Gastrocnemius medialis (tissue), 4 donors: ENCODE measurements around the gene ZBTB7C.

Experiments used
- POLR2A ChIP-seq, 2 donors: fragments of 450-650 bp; IDR thresholded peaks; one replicate each; pipeline ENCODE4 v1.6.1; 2017; ENCODE audit warnings: antibody characterized with exemption in 2 of 2, mild to moderate bottlenecking in 2 of 2, moderate library complexity in 2 of 2
- TF ChIP-seq, protein P1 (sequence below), 5 experiments: fragments of 450-650 bp in 3 of 5; fragments of 200-600 bp in 2 of 5; sonication (generic) in 2 of 5; IDR thresholded peaks in 4 of 5; conservative IDR thresholded peaks in 1 of 5; 1 replicate in 4 of 5; 2 replicates in 1 of 5; pipeline ENCODE4 v1.5.1; 2016 to 2019; ENCODE audit warnings: antibody characterized with exemption in 5 of 5, mild to moderate bottlenecking in 3 of 5, moderate library complexity in 3 of 5

DNA sequence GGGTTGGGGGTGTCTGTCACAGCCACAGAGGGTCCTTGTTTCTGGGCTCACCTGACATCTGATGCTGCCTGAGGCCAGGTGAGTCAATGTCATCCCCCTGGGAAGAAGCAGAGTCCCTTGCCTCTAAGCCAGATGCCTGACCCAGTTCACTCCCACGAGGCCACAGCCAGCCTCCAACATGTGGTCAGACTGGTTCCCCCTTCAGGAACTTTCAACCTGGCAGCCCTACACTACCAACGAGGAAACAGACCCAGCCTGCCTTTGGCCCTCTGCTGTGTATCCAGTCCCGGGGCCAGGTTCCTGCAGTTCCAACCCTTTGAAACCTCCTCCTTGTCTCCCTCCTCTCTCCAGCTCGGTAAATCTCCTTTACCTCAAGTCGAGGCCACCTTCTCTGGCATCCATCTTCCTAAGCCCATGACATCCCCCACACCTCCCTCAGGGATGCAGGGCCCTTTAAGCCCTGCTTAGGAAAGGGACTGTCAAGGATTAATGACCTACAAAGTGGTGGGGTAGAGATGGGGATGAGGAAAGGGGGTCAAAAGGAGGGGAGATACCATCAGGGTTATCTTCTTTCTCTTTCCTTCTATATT, 429.5 kb downstream of the ZBTB7C start:
- TF ChIP-seq POLR2A (IDR thresholded peaks at IDR 0.05) = no peak
- TF ChIP-seq, protein P1, sequence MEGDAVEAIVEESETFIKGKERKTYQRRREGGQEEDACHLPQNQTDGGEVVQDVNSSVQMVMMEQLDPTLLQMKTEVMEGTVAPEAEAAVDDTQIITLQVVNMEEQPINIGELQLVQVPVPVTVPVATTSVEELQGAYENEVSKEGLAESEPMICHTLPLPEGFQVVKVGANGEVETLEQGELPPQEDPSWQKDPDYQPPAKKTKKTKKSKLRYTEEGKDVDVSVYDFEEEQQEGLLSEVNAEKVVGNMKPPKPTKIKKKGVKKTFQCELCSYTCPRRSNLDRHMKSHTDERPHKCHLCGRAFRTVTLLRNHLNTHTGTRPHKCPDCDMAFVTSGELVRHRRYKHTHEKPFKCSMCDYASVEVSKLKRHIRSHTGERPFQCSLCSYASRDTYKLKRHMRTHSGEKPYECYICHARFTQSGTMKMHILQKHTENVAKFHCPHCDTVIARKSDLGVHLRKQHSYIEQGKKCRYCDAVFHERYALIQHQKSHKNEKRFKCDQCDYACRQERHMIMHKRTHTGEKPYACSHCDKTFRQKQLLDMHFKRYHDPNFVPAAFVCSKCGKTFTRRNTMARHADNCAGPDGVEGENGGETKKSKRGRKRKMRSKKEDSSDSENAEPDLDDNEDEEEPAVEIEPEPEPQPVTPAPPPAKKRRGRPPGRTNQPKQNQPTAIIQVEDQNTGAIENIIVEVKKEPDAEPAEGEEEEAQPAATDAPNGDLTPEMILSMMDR (IDR thresholded peaks at IDR 0.05 in 4 of 5, conservative IDR thresholded peaks at IDR 0.05 in 1 of 5) = no peak
